Mesenteric fat pad (tissue), 1 donor: ENCODE results near the gene INSIG2. TPM values are rescaled to one million over a fixed set of nuclear protein-coding genes. Genes with fewer than 3 reads are reported as not detected.
"Not testable (repeated sequence)": the region's sequence is repeated elsewhere in the genome, so short reads cannot be mapped to it uniquely, and the experiment has no call there.

ENCODE experiments used
- DNase-seq: peaks from one replicate; pipeline ENCODE4 v3.0.0-alpha.2; 2020; ENCODE audit warnings: low spot score
- total RNA-seq: library from RNA; stranded (reverse); fragmentation: NEBNext Ultra II Directional; extraction: Animal tissue kit (Norgen Biotek cat#: 25700); gene quantifications from one replicate; pipeline ENCODE4 v1.2.1, GENCODE V29; 2021
- donor health status: DM: yes; HTN: yes; CAD: no.

Gene INSIG2
- total RNA-seq, 1 donor from 2014 or later, result 21.5 TPM

DNA sequence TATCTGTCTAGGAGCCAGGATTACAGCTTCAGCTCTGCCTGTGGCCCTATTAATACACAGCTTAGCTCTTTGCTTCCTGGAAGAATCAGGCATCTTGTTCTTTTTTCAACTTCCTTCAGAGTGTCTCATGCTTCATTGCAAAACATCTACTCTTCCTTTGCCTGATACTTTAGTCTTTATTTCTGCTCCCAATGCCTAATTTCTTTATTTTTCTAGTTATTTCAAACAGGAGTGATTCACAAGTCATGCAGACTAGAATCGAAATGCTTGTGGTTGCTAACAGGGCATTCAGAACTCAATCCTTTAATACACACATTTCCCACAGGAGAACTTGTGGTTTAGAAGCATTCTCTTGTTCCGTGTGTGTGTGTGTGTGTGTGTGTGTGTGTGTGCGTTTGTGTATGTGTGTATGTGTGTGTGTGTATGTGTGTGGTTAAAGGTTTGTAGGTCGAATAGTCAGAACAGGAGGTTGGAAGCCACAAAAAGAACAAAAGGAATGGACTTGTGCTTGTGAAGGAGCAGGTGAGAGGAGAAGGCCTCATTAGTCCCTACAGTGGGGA lies 28.3 kb upstream of the INSIG2 start:
- DNase-seq, result no peak

DNA sequence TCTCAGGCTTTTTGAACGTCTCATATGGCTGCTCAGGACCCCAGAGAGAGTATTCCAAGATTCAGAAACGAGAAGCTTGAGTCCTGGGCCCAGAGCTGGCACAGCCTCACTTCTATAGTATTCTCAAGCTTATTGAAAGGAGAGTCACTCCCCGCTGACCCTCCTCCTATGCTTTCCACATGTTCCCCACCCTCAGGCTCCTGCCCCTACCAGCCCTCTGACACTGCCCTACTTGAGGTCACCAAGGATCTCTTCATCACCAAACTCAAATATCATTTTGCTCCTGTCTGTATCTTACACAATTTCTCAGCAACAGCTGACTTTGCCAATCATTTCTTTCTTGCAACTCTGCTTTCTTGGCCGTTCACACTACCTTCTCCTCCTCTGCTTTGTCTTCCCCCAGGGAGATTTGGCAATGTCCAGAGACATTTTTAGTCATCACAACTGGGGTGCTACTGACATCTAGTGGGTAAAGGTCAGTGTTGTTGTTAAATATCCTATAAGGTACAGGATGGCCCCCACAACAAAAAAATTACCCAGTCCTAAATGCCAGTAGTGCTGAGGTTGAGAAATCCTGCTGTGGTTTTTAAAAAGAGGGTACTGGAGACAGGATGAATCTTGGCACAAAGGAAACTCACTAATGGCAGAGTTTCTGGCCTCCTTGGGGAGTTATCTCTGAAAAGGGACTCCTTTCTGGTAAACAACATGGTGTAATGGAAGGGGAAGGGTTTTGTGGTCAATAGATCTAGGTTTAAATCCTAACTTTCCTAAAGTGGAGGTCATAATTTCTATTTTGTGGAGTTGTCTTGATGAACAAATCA lies 26.9 kb upstream of the INSIG2 start:
- no peak for DNase-seq

DNA sequence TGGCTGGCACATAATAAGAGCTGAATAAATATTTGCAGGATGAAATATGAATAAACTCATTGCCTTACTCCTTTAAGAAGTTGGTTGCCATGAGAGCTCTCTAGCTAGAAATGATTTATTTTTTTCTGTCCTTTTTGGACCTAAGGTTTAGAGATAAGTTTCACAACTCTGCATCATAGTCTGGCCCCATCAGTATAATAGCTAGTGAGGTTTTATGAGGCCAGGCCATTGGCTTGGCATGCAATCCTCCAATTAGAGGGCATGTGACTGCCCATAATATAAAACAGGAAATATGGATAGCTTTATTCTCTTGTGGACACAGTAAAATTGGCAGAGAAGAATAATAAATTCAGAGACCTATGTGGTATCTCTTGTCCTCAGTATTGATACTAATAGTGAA lies 26.2 kb upstream of the INSIG2 start:
- DNase-seq, result no peak

DNA sequence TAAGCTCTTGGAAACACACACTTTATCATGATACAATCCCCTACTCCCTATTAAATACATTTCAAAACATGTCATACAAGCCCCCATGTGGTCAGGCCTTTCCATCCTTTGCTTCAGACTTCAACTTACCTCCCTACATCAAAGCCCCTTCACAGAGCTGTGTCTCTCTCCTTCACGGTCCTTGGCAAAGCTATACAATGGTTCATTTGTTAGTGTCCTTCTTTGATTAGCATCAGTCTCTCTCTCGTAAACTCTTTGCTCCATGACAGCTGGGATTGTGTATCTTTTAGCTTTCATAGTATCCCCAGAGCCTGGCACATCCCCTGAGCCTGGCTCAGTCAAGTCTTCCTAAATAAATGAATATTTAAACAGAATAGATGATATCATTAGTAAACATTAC lies 25.6 kb upstream of the INSIG2 start:
- DNase-seq, result no peak

DNA sequence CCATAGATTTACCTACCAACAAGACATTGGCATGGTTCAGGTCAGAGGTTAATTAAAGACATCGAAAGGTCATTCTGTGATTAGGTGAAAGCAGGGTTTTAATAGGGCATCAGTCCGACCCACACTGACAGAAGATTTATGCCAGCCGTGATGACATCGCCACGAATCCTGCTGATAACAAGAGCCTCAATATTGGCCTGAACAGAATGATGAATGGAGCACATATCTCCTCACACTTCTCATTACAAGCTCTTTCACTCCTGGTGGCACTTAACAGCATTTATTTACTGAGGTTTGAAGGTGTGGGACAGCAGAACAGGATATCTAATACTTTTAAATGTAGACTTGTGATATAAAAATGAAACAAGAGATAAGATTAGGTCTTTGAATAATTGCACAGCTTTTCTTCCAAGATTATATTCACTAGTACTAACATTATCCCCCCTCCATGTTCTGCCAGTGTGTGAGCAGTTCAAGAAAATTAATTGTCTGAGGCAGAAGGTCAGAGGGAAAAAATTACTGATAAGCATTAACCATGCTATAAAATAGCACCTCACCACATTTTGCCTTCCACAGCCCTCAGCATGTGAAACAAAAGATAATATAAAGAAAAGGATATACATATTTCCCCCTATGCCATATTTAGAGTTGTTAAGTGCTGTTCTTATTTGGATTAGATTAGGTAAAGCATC lies 23.1 kb upstream of the INSIG2 start:
- no peak for DNase-seq

DNA sequence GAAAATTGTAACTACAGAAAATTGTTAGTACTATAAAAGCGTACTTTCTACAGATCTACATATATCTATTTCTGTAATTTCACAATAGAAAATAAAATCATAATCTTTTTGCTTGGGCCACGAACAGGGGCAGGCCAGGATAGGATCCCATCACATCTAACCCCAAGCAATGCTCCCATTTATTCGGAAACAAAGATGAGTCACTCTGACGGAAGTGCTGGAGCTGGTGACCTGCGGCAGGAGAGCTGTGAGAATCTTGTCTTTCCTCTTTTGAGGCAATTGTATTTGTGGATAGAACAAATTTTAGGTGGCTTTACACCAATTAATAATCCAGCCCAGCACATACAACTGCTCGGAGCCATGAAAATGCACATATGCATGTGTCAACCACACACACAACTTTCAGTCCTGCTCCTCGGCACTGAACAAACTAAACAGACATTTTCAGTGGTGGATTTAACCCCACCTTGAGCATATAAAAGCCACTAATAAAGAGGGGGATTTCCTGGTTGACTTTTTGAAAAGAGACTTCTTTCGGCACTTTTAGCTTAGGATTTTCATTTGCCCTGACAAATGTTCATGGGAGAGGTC lies 22.3 kb upstream of the INSIG2 start:
- no peak for DNase-seq

DNA sequence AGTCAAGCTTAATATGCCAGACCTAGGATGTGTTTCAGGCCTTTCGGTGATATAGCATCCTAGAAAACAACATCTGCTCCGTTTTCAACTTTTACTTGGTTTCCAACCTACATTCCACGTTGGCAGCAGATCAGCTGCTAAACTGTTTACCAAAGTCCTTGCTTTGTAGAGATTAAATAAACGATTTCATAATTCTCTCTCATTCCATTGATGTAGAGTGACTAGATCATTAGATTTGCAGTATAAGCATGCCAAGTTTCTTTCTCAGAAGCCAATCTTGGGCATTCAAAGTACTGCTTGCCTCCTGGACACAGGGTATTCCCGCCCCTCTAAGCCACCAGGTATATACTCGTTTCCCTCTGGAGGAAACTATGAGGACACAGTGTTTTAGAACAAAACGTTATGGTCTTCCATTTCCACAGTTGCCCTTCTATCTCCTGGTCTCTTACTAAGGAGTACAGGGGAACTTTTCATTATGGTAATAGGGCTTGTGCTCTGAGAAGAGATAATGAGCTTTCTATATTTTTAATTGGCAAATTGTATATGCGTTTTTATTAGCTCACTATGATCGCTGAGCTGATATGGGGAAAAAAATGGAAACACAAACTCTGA lies 10.5 kb upstream of the INSIG2 start:
- DNase-seq, result no peak

DNA sequence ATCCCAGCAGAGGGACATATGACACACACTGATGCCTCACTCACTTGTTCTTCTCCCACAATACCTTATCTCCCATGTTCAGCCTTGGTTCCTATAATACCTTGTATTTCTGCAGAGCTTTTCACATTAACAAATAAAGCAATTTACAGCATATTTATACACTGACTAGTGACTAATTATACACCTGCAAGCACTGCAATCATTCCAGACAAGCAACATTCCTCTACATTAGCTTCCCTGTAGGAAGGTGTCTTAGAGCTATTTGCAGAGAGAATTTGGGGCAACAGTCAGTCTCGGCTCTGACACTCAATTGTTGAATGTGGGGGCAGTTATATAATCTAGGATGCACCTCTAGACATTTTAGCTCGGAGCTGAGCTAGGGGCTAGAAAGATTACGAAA lies 9.5 kb upstream of the INSIG2 start:
- no peak for DNase-seq

DNA sequence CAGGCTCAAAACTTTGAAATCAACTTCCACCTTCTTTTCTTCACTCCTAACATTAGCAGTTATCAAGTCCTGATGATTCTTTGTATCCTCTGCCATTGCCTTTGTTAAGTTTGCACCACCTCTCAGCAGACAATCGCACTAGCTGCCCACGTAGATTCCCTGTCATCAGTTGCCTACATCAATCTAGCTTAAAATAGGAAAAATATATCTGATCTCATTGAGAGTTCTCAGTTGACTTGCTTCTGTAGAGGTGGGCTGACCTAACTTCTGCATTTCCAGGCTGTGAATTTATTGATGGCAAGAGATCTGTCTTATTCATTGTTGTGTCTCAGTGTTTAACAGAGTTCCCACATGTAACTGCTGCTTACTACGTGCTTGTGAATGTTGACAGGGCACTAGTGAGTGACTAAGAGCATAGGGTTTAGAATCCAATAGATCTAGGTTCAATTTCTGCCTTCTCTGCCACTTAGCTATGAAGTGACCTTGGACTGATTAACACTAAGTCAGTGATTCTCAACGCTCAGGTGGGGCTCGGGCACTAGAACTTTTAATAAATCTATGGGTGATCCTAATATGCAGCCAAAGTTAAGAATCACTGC lies 3.7 kb upstream of the INSIG2 start:
- no peak for DNase-seq

DNA sequence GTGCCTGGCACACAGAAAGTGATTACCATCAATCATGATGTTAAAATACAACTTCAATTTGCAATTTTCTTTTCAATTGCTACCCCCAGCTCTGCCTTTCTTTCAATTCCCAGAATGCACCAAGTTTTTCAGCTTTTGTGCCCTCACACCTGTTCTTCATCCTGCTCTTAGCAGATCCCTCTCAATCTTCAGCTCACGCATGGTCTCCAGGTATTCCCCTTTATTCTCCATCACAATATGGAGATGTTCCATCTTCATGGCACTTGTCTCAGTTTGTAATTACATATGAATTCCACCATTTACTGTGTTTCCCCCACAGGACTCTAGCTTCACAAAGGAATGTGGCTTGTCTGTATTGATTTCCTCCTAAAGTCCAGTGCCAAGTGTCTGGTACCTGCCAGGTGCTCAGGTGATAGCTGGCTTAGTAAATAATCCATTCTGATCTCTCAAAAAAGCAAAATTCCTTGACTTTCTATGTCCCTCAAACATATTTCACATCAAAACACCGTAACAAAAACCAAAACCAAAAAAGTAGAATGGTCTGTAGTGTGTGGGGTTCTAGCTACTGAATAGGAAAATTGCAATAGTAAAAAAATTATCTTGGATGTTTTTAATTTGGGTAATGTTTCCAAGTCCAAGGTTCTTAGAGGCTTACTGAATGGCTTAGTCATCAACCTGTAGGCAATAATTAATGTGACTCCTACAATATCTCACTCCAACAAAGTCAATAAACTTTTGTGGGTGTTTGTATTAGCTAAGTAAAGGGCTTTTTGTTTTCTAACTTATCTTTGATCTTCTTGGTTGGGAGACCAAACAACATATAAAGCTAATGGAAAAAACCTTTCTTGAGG lies 2.9 kb upstream of the INSIG2 start:
- no peak for DNase-seq

DNA sequence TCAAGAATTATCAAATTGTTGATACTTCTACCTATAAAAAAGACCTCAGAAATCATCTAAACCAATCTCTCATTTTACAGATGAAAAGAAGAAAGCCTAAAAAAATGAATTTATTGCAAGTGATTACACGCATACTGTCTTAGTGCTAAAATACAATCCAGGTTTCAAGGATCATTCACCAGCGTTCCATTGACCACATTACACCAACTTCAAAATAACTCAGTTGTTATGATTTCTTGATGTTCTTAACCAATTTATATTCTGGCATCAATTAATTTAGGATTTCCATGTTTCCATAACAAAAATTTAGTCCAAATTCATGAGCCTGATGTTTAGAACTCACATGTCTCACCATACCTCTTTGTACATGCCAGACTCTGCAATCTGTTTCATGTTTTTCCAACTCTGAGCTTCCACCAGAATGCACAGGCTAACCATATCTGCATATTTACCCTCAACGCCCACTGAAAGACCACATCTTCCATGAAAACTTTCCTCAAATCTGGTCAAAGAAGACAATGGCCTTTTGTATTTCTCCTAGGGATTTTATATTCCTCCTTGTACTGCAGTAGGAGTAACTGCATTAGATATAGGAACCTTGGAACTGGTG lies 2.1 kb upstream of the INSIG2 start:
- no peak for DNase-seq

DNA sequence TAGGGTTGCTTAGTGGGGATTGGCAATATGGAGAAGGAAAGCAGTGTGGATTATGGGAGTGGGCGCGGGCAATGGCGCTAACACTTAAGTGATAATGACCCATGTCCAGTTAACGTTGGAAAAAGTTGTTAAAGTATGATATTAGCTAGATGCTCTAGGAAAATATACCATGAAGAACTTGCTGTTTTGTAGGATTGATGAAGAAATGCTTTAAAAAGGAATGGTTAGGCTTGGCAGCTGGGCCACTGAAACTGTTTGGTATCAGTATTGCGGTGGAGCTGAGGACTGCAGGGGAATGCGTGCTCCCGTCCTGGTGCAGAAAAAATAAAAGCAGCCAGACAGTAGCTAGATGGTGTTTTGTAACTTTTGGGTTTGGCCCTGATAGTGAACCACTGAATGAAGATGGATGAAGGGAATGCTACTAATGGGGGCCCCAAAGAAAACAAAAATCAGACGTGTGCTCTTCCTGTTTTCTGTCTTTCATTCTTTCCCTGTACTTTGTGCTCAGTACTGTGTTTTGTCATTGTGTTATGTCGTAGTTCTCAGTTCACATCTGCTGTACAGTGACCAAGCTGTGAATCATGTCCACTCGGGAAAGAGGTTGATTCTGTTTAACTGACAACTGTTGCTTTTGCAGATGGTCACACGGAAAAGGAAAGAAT lies 999 bp downstream of the INSIG2 start:
- no peak for DNase-seq

DNA sequence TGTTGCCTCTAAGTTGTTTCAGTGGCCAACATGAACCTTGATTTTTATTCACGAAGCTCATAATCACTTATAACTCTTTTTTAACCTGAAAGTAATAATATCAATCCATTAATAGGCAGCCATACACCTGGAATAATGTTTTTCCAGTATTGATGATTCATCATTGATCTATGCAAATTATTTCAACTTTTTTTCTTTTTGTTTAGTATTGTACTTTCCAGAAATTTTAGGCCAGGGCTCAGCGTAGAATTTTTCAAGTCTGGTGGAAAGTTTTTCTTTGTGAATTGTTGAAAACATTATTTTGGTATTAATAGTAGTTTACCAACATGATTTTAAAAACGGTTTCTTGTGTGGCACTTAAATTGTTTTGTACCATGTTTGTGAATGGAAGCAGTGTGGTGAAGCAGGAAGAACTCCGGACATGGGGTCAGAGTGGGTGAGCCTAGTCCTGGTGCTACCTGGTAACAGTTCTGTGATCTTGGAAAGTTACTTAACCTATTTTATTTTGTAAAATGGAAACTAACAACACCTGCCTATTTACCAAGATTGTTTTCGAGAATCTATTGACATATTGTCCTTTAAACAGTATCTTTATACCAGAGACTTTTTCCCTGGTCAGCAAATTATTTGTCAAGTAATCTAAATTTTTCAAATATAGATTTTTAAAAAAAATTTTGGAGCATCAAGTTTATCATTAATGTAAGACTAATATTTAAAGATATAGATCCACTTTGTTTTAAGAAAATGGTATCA lies 2.3 kb downstream of the INSIG2 start:
- no peak for DNase-seq

DNA sequence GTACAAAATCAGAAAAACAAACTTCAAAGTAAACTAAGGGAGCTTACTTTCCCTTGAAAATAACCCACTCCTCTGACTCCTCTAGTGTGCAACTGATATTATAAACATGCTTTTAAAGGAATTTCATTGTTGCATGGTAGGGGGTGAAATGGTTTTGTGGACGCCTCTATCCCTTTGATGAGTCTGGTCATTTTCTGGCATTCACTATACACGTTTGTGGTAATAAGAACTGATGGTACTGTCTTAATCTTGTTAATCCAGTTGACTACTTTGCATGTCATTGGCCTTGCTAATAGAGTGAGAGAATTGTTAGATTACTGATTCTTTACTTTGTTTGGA lies 2.8 kb downstream of the INSIG2 start:
- DNase-seq, result no peak

DNA sequence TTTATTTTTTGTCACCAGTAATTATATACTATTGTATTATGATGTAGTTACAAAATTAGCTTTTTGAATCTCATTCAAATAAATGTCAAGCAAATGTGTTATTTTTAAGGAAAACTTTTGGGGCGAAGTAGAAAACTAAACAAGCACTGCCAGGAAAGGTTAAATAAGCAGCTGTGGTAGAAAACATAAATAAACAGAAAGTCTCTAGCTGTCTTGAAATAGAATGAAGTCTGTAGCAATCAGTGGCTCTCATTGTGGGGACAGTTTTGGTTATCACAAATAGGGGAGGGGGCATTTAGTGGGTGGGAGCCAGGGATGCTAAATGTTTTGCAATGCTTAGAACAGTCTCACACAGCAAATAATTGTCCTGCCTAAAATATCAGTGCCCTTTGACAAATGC lies 3.4 kb downstream of the INSIG2 start:
- no peak for DNase-seq

DNA sequence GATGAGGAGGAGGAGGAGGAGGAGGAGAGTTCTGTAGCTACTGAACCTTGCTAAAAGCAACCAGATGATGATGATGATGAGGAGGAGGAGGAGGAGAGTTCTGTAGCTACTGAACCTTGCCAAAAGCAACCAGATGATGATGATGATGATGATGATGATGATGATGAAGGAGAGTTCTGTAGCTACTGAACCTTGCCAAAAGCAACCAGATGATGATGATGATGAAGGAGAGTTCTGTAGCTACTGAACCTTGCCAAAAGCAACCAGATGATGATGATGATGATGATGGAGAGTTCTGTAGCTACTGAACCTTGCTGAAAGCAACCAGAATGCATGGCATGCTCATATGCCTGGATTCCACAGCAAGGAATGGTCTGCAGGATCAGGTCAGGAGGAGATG lies 5.8 kb downstream of the INSIG2 start:
- DNase-seq, result not testable (repeated sequence)

DNA sequence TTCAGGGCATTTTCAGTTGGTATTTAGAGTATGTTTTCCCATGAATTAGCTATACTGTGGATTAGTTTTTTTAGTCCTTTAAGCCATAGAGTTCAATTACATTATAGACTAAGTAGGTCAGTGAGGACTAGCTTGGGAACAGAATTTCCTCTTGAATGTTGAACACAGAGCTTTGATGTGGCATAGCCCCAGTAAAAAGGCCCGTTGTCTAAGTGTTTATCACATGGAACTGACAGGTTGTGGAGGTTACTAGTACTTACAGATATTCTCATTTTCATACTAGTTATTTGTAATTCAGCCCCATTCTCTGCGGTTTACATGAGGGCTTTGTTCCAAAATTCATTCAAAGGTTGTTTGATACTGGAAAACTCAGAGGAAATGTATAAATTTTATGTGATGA lies 6.2 kb downstream of the INSIG2 start:
- no peak for DNase-seq

DNA sequence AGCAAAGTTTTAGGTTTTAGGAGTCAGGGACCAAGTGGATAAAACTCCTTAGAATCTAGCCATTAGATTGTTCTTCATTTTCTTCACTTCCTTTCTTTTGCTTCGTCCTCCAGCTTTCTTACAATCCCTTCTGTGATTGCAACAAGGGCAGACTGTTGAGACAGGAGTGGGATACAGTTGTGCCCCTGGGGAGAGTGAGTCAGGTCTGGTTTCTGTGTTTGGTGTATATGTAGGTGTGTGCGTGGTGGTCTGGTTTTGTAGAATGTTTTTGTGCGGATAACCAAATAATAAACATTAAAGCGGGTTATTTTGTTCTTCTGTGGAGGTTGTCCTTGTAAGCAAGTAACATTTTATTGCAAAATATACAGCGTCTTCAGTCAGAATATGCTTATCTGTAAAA lies 7.3 kb downstream of the INSIG2 start:
- DNase-seq, result no peak

DNA sequence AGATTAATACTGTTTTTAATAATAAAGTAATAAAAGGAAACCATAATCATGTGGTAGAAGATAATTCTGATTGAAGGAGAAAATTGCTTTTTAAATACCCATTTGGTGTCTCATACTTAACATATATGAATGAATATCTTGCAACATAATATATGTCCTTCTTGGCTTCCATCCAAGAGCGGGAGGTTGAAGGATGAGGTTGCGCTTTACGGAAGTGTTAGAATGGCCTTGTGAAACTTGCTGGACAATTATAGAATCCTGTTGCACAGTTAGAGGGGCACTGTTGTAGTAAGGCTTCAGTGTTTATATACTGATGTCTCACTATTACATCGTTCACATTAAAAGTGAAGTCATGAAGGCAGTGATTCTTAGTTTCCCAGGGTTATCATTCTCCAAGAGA lies 9.4 kb downstream of the INSIG2 start:
- DNase-seq, result no peak
